Astrocyte (in vitro differentiated cells and primary cell): Measurements from ENCODE around the gene SLC2A8. TPM values are rescaled to one million over a fixed set of nuclear protein-coding genes. Genes with fewer than 3 reads are reported as not detected.

Source experiments
- DNase-seq: peaks from one replicate; pipeline ENCODE4 v3.0.0-alpha.2; 2010; ENCODE audit warnings: low read depth
- FAIRE-seq: peaks from 2 replicates; lab custom pipeline; 2011; peaks lifted over from hg19 to GRCh38; lab: Jason Lieb, UNC
- H2AFZ ChIP-seq: 2 replicates; pipeline ENCODE4 v1.6.0; 2012; ENCODE audit warnings: low read depth, low read length, inconsistent platforms
- H3K27ac ChIP-seq: 2 replicates; pipeline ENCODE4 v1.5.1; 2011; ENCODE audit warnings: low read depth, low read length, inconsistent platforms
- H3K27me3 ChIP-seq: 2 replicates; pipeline ENCODE4 v1.6.0; 2011; ENCODE audit warnings: low read length, inconsistent platforms; ENCODE audit not compliant: insufficient read depth
- H3K36me3 ChIP-seq: 2 replicates; pipeline ENCODE4 v1.5.1; 2011; ENCODE audit warnings: low read length, inconsistent platforms; ENCODE audit not compliant: insufficient read depth
- H3K4me1 ChIP-seq: 2 replicates; pipeline ENCODE4 v1.5.1; 2011; ENCODE audit warnings: low read length, inconsistent platforms; ENCODE audit not compliant: insufficient read depth
- H3K4me2 ChIP-seq: 2 replicates; pipeline ENCODE4 v1.6.0; 2012; ENCODE audit warnings: low read length, inconsistent platforms
- H3K4me3 ChIP-seq: 2 replicates; pipeline ENCODE4 v1.5.1; 2011; ENCODE audit warnings: low read depth, mild to moderate bottlenecking, low read length, inconsistent platforms; ENCODE audit not compliant: insufficient read depth
- H3K79me2 ChIP-seq: 2 replicates; pipeline ENCODE4 v1.6.0; 2012; ENCODE audit warnings: mild to moderate bottlenecking, low read length, inconsistent platforms; ENCODE audit not compliant: insufficient read depth
- H3K9ac ChIP-seq: 2 replicates; pipeline ENCODE4 v1.6.0; 2012; ENCODE audit warnings: mild to moderate bottlenecking, low read length, inconsistent platforms
- H3K9me3 ChIP-seq: 2 replicates; pipeline ENCODE4 v1.5.1; 2012; ENCODE audit warnings: low read depth, mild to moderate bottlenecking, low read length, inconsistent platforms; ENCODE audit not compliant: insufficient read depth
- H4K20me1 ChIP-seq: 2 replicates; pipeline ENCODE4 v1.6.0; 2012; ENCODE audit warnings: low read length, inconsistent platforms; ENCODE audit not compliant: insufficient read depth
- H3K27ac Mint-ChIP-seq: one replicate; pipeline ENCODE4 v1.8.0; 2021; ENCODE audit warnings: mild to moderate bottlenecking, mixed read lengths; ENCODE audit not compliant: unreplicated experiment
- H3K27me3 Mint-ChIP-seq: one replicate; pipeline ENCODE4 v1.8.0; 2021; ENCODE audit warnings: low read depth, mixed read lengths; ENCODE audit not compliant: unreplicated experiment
- H3K36me3 Mint-ChIP-seq: one replicate; pipeline ENCODE4 v1.8.0; 2021; ENCODE audit warnings: low read depth, mixed read lengths; ENCODE audit not compliant: unreplicated experiment
- H3K4me1 Mint-ChIP-seq: one replicate; pipeline ENCODE4 v1.8.0; 2021; ENCODE audit warnings: low read depth, mixed read lengths; ENCODE audit not compliant: unreplicated experiment
- H3K4me3 Mint-ChIP-seq: one replicate; pipeline ENCODE4 v1.8.0; 2021; ENCODE audit warnings: mild to moderate bottlenecking, moderate library complexity, mixed read lengths; ENCODE audit not compliant: unreplicated experiment
- H3K9me3 Mint-ChIP-seq: one replicate; pipeline ENCODE4 v1.8.0; 2021; ENCODE audit warnings: mild to moderate bottlenecking, mixed read lengths; ENCODE audit not compliant: unreplicated experiment
- EZH2 ChIP-seq: IDR thresholded peaks from 2 replicates; pipeline ENCODE4 v1.6.1; 2012; ENCODE audit warnings: mild to moderate bottlenecking, low read length, inconsistent platforms; ENCODE audit not compliant: insufficient read depth
- total RNA-seq: library from RNA; stranded (reverse); gene quantifications from 2 replicates; pipeline ENCODE4 v1.2.1, GENCODE V29; 2021
- TF ChIP-seq, protein P1 (sequence below): IDR thresholded peaks from 2 replicates; pipeline ENCODE4 v1.5.1; 2011; ENCODE audit warnings: low read depth, mild to moderate bottlenecking, inconsistent platforms, low read length, moderate library complexity; ENCODE audit not compliant: insufficient read depth

The SLC2A8 gene
- total RNA-seq, 1 donor from 2014 or later = 18.8 TPM

- H3K4me1 Mint-ChIP-seq = peaks cover 29% of the 10 kb centered on the region
- H4K20me1 ChIP-seq = peaks cover 5% of the 10 kb centered on the region
- peak overlapping the region; percentile 37 for H3K4me3 Mint-ChIP-seq
- H3K27me3 Mint-ChIP-seq = peaks cover 19% of the 10 kb centered on the region
- H3K9ac ChIP-seq = peak overlapping the region; percentile 56
- H3K27ac ChIP-seq = peak overlapping the region; percentile 63
- FAIRE-seq (no peak), DNase-seq (no peak)
- peaks cover 2% of the 10 kb centered on the region for H3K36me3 Mint-ChIP-seq
- H3K79me2 ChIP-seq = no peaks in the 10 kb centered on the region
- no peaks in the 10 kb centered on the region for H3K36me3 ChIP-seq
- H3K9me3 ChIP-seq = no peaks in the 10 kb centered on the region
- TF ChIP-seq, protein P1, sequence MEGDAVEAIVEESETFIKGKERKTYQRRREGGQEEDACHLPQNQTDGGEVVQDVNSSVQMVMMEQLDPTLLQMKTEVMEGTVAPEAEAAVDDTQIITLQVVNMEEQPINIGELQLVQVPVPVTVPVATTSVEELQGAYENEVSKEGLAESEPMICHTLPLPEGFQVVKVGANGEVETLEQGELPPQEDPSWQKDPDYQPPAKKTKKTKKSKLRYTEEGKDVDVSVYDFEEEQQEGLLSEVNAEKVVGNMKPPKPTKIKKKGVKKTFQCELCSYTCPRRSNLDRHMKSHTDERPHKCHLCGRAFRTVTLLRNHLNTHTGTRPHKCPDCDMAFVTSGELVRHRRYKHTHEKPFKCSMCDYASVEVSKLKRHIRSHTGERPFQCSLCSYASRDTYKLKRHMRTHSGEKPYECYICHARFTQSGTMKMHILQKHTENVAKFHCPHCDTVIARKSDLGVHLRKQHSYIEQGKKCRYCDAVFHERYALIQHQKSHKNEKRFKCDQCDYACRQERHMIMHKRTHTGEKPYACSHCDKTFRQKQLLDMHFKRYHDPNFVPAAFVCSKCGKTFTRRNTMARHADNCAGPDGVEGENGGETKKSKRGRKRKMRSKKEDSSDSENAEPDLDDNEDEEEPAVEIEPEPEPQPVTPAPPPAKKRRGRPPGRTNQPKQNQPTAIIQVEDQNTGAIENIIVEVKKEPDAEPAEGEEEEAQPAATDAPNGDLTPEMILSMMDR = no peak
- no peak for TF ChIP-seq EZH2
- H2AFZ ChIP-seq = no peak overlapping the region
- H3K27me3 ChIP-seq = peaks cover 38% of the 10 kb centered on the region
- peak overlapping the region; percentile 98 for H3K27ac Mint-ChIP-seq
- H3K4me3 ChIP-seq = no peak overlapping the region
- peaks cover 19% of the 10 kb centered on the region for H3K4me1 ChIP-seq
- H3K9me3 Mint-ChIP-seq = no peaks in the 10 kb centered on the region
- peak overlapping the region; percentile 74 for H3K4me2 ChIP-seq
Measured at GRCh38 chr9:127388856-127389238, 8.1 kb upstream of the SLC2A8 start.

GRCh38 chr9:127389381-127390247 lies 7.4 kb upstream of the SLC2A8 start:
- no peak overlapping the region for H3K4me3 ChIP-seq
- no peak for TF ChIP-seq EZH2
- TF ChIP-seq, protein P1 = no peak
- H3K9me3 Mint-ChIP-seq = no peaks in the 10 kb centered on the region

DNA sequence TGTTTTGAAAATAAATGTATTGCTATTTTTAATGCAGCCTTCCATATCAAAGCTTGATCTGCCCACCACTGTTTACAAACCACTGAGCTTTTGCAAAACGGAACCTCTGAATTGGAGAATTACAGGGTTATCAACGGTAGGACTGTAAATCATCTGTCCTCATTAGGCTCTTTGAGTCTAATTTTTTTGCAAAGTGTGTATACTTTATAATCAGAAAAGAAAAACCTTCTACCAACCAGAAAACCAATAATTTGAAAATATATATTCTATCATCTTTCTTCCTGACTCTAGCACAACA lies 6.8 kb upstream of the SLC2A8 start:
- no peak for FAIRE-seq
- peak overlapping the region; percentile 20 for H3K27ac Mint-ChIP-seq
- no peak overlapping the region for H3K4me2 ChIP-seq

More at GRCh38 chr9:127389381-127390247, 7.4 kb upstream of the SLC2A8 start:
- peaks cover 12% of the 10 kb centered on the region for H3K27me3 Mint-ChIP-seq
- FAIRE-seq (no peak), DNase-seq (no peak)
- H3K9ac ChIP-seq = no peak overlapping the region
- H4K20me1 ChIP-seq = peaks cover 5% of the 10 kb centered on the region
- H3K36me3 Mint-ChIP-seq = peaks cover 2% of the 10 kb centered on the region
- no peak overlapping the region for H2AFZ ChIP-seq
- peaks cover 19% of the 10 kb centered on the region for H3K4me1 ChIP-seq
- peak overlapping the region; percentile 98 for H3K27ac Mint-ChIP-seq
- H3K4me2 ChIP-seq = peak overlapping the region; percentile 74
- H3K27ac ChIP-seq = peak overlapping the region; percentile 63
- no peaks in the 10 kb centered on the region for H3K9me3 ChIP-seq
- no peaks in the 10 kb centered on the region for H3K36me3 ChIP-seq
- no peaks in the 10 kb centered on the region for H3K79me2 ChIP-seq
- peaks cover 34% of the 10 kb centered on the region for H3K27me3 ChIP-seq
- peaks cover 29% of the 10 kb centered on the region for H3K4me1 Mint-ChIP-seq
- no peak overlapping the region for H3K4me3 Mint-ChIP-seq

More for the DNA sequence above, 6.8 kb upstream of the SLC2A8 start:
- Mint-ChIP-seq H3K36me3 (peaks cover 2% of the 10 kb centered on the region), H3K4me3 (peak overlapping the region; percentile 62), H3K9me3 (no peaks in the 10 kb centered on the region), H3K4me1 (peaks cover 27% of the 10 kb centered on the region), H3K27me3 (peaks cover 7% of the 10 kb centered on the region)
- H2AFZ ChIP-seq = no peak overlapping the region
- H3K9me3 ChIP-seq = no peaks in the 10 kb centered on the region
- H3K9ac ChIP-seq = no peak overlapping the region
- peaks cover 19% of the 10 kb centered on the region for H3K4me1 ChIP-seq
- TF ChIP-seq, protein P1 = no peak
- TF ChIP-seq EZH2 = no peak
- H3K27me3 ChIP-seq = peaks cover 31% of the 10 kb centered on the region
- no peak for DNase-seq
- H4K20me1 ChIP-seq = peaks cover 5% of the 10 kb centered on the region
- H3K4me3 ChIP-seq = no peak overlapping the region
- no peak overlapping the region for H3K27ac ChIP-seq
- no peaks in the 10 kb centered on the region for H3K79me2 ChIP-seq
- H3K36me3 ChIP-seq = no peaks in the 10 kb centered on the region
